Heart left ventricle (tissue), 13 donors: ENCODE measurements around the gene OAS3.

Experiments used
- CTCF ChIP-seq, 12 donors: fragments of 200-600 bp; sonication (generic) in 4 of 12; IDR thresholded peaks; one replicate each; pipeline versions ENCODE4 v1.5.0 to v1.8.0; 2018 to 2022; ENCODE audit warnings: antibody characterized with exemption in 12 of 12, mild to moderate bottlenecking in 5 of 12
- POLR2A ChIP-seq, 2 donors: fragments of 450-650 bp; IDR thresholded peaks; one replicate each; pipeline ENCODE4 v1.6.1; 2017; ENCODE audit warnings: antibody characterized with exemption in 2 of 2, mild to moderate bottlenecking in 2 of 2, moderate library complexity in 2 of 2
- donor health status: ischemic (EF 13 %, LVEDD 7.1; RV severe dilation, severe dysfunction).
- donor health status: DM: no; HTN: yes; CAD: no.
- donor health status: DM: no; HTN: no; CAD: no.
- donor health status: ischemic (EF 25% LVEDD 6.9; RV normal size, moderate dysfunction).
- donor health status: ischemic (EF 25% LVEDD 5.7; RV mildly dilated, moderate dysfunction).
- donor health status: ischemic (EF 35%, LVEDD 5.7; RV mildly dilated, moderate dysfunction).
- donor health status: nonischemic (EF 11% LVEDD 7.7; RV severe dilation, severe dysfunction).
- donor health status: DM: yes; HTN: yes; CAD: no.
- donor health status: PGD.
- donor health status: ischemic (EF 29% LVEDD 5.4; RV normal size, mild dysfunction).
- donor health status: nonischemic (EF 23%, LVEDD 6.1; RV moderate dilation, normal function).

- TF ChIP-seq CTCF (IDR thresholded peaks at IDR 0.05) (no peak), POLR2A (IDR thresholded peaks at IDR 0.05) (no peak)
Measured at GRCh38 chr12:112989806-112990205, 51.5 kb downstream of the OAS3 start.
